HepG2 (cell line): ENCODE data around the gene EBF3. TPM values are rescaled to one million over a fixed set of nuclear protein-coding genes. Genes with fewer than 3 reads are reported as not detected.

Source experiments
- ATAC-seq: fragments of 200-7000 bp; cut with Tn5 transposase; 3 replicates; pipeline ENCODE4 v1.9.1; 2020; ENCODE audit warnings: mild to moderate bottlenecking, moderate library complexity
- BruUV-seq: library from RNA; stranded (reverse); fragments of 400-500 nt; replicated peaks from 2 replicates; lab custom pipeline; 2021; lab: Mats Ljungman, UMichigan
- CTCF ChIA-PET: fragments of 300-600 bp; formaldehyde crosslinking; extraction: SDS; loops from one replicate; lab custom pipeline; 2021; ENCODE audit warnings: low total read pairs, inconsistent platforms, low intra/inter-chr PET ratio; lab: Yijun Ruan, JAX
- POLR2A ChIA-PET: fragments of 350-600 bp; sonication (Branson Sonifier 250); formaldehyde crosslinking; loops from one replicate; lab custom pipeline; 2020; ENCODE audit warnings: antibody characterized with exemption, inconsistent platforms; lab: Yijun Ruan, JAX
- DNase-seq: peaks from one replicate; pipeline ENCODE4 v3.0.0-alpha.2; 2015; ENCODE audit warnings: low spot score
- FAIRE-seq: peaks from 3 replicates; lab custom pipeline; 2011; peaks lifted over from hg19 to GRCh38; lab: Jason Lieb, UNC
- H2AFZ ChIP-seq: one replicate; pipeline ENCODE4 v1.6.1; 2011; ENCODE audit warnings: low read length, inconsistent platforms
- H3K27ac ChIP-seq: fragments of 300-600 bp; 3 replicates; pipeline ENCODE4 v1.8.0; 2011; ENCODE audit warnings: mixed run types, mild to moderate bottlenecking, mixed read lengths, low read length, inconsistent platforms; ENCODE audit not compliant: insufficient read depth; ENCODE audit errors: extremely low read length
- H3K27me3 ChIP-seq, 2 experiments: fragments of 200-600 bp in 1 of 2; 2 replicates in 1 of 2; 3 replicates in 1 of 2; pipeline versions ENCODE4 v1.6.0 to v1.8.0; 2011; ENCODE audit warnings: low read length in 2 of 2, mild to moderate bottlenecking in 2 of 2, moderate library complexity in 2 of 2, inconsistent platforms in 1 of 2; ENCODE audit not compliant: insufficient read depth in 2 of 2, control insufficient read depth in 1 of 2
- H3K36me3 ChIP-seq, 2 experiments: fragments of 200-600 bp in 1 of 2; replicated peaks in 1 of 2; 2 replicates in 1 of 2; 3 replicates in 1 of 2; pipeline versions ENCODE4 v1.5.1 to v1.8.0; 2011; ENCODE audit warnings: low read length in 2 of 2, inconsistent platforms in 1 of 2; ENCODE audit not compliant: insufficient read depth in 2 of 2, control insufficient read depth in 1 of 2
- H3K4me1 ChIP-seq: 2 replicates; pipeline ENCODE4 v1.5.1; 2012; ENCODE audit warnings: low read length, inconsistent platforms; ENCODE audit not compliant: insufficient read depth
- H3K4me2 ChIP-seq: 2 replicates; pipeline ENCODE4 v1.6.0; 2011; ENCODE audit warnings: low read depth, low read length, inconsistent platforms
- H3K4me3 ChIP-seq, 3 experiments: fragments of 200-600 bp in 1 of 3; sonication (generic), shearing (Covaris generic) in 1 of 3; replicated peaks in 1 of 3; 2 replicates each; pipeline ENCODE4 v1.5.1; 2011 to 2016; ENCODE audit warnings: low read length in 3 of 3, inconsistent platforms in 2 of 3, low read depth in 2 of 3, mild to moderate bottlenecking in 2 of 3, control low read depth in 1 of 3, mixed read lengths in 1 of 3; ENCODE audit not compliant: insufficient read depth in 1 of 3
- H3K79me2 ChIP-seq: one replicate; pipeline ENCODE4 v1.6.1; 2011; ENCODE audit warnings: low read length, inconsistent platforms; ENCODE audit not compliant: insufficient read depth
- H3K9ac ChIP-seq: 2 replicates; pipeline ENCODE4 v1.6.0; 2011; ENCODE audit warnings: mild to moderate bottlenecking, low read depth, low read length, inconsistent platforms; ENCODE audit not compliant: insufficient read depth
- H3K9me3 ChIP-seq: 2 replicates; pipeline ENCODE4 v1.5.1; 2012; ENCODE audit warnings: mild to moderate bottlenecking, low read length
- H4K20me1 ChIP-seq: 2 replicates; pipeline ENCODE4 v1.6.0; 2011; ENCODE audit warnings: inconsistent platforms, mild to moderate bottlenecking, low read length, moderate library complexity; ENCODE audit not compliant: insufficient read depth
- MBNL3 ChIP-seq: fragments of 250-450 bp; sonication (Bioruptor Pico); conservative IDR thresholded peaks from 2 replicates; pipeline ENCODE4 v1.8.0; 2022; ENCODE audit warnings: mild to moderate bottlenecking, inconsistent platforms
- MNT ChIP-seq: fragments of 450-650 bp; IDR thresholded peaks from 2 replicates; pipeline ENCODE4 v1.6.1; 2016
- SKIL ChIP-seq: sonication (generic); formaldehyde crosslinking; IDR thresholded peaks from 2 replicates; pipeline ENCODE4 v1.8.0; 2022; ENCODE audit warnings: missing genetic modification reagents, mild to moderate bottlenecking, moderate library complexity, borderline replicate concordance
- TEF ChIP-seq: sonication (generic); formaldehyde crosslinking; IDR thresholded peaks from 2 replicates; pipeline ENCODE4 v1.5.0; 2020; ENCODE audit warnings: missing genetic modification reagents
- ZKSCAN1 ChIP-seq: fragments of 150-350 bp; IDR thresholded peaks from 2 replicates; pipeline ENCODE4 v1.6.1; 2014; ENCODE audit warnings: low read length
- ZNF367 ChIP-seq: sonication (generic); formaldehyde crosslinking; IDR thresholded peaks from 2 replicates; pipeline ENCODE4 v1.4.0; 2020; ENCODE audit warnings: missing genetic modification reagents, borderline replicate concordance
- WGBS: methylation state at CpG from one replicate; pipeline ENCODE4 v1.1.6; 2017; ENCODE audit warnings: low lambda C conversion rate; 5-methylcytosine and 5-hydroxymethylcytosine counted together
- in situ Hi-C: cut with HindIII; loops from 2 replicates; pipeline ENCODE4 v1.10.0; 2017; ENCODE audit warnings: low pct_unique_long_range_greater_than_20kb; ENCODE audit not compliant: extremely low pct_ligation_motif_present
- intact Hi-C: fragments of 100-400 bp; cut with micrococcal nuclease; formaldehyde crosslinking; loops from one replicate; pipeline ENCODE4 v1.10.0; 2022; ENCODE audit not compliant: unreplicated experiment
- polyA plus RNA-seq, 8 experiments: library from polyadenylated mRNA; depleted of rRNA in 3 of 8; stranded (reverse) in 7 of 8; unstranded in 1 of 8; fragments of >200 nt; fragmentation: Illumina TruSeq in 4 of 8; extraction: Trizol in 4 of 8; gene quantifications; 2 replicates each; pipeline versions ENCODE4 v1.2.1 to v1.2.3, GENCODE V29; 2011 to 2016; ENCODE audit warnings: low read depth in 4 of 8, missing spikeins in 1 of 8, mixed read lengths in 1 of 8; ENCODE audit not compliant: insufficient read depth in 1 of 8
- total RNA-seq, 5 experiments: library from RNA; depleted of rRNA; stranded (reverse); fragments of >200 nt; fragmentation: Illumina TruSeq; extraction: Trizol; gene quantifications; 2 replicates each; pipeline ENCODE4 v1.2.3, GENCODE V29; 2016; ENCODE audit warnings: low read depth in 1 of 5

The EBF3 gene
- total and polyA plus RNA-seq, 2 of the 13 experiments (the other 11 are each of a cell fraction or from before 2014, with no cell fraction given) = not detected

GRCh38 chr10:129880191-129880870 lies 83.7 kb downstream of the EBF3 start:
- POLR2A ChIA-PET = no interaction called here
- peaks cover 0 to 43% of the 10 kb centered on the region in 2 experiments; a peak in 2 of 5 replicates for H3K27me3 ChIP-seq
- in situ Hi-C loops = no loop called here

GRCh38 chr10:129879655-129880054 lies 84.4 kb downstream of the EBF3 start:
- peaks cover 0 to 40% of the 10 kb centered on the region in 2 experiments; a peak in 2 of 5 replicates for H3K27me3 ChIP-seq
- ChIA-PET CTCF (no interaction called here), POLR2A (no interaction called here)
- H3K4me3 ChIP-seq = no peak overlapping the region
- no peak overlapping the region for H3K27ac ChIP-seq
- no peak overlapping the region for H2AFZ ChIP-seq
- no TSS peak for BruUV-seq
- H3K4me2 ChIP-seq = no peak overlapping the region
- no peaks in the 10 kb centered on the region for H3K4me1 ChIP-seq
- TF ChIP-seq MBNL3 (CRISPR knock-in tag) (no peak), TEF (CRISPR knock-in tag) (no peak), ZNF367 (no peak), SKIL (CRISPR knock-in tag) (no peak)
- TF ChIP-seq, all 625 proteins: peak for 0
- in situ Hi-C loops (no loop called here), intact Hi-C loops (no loop called here)
- WGBS = 57% methylated on average over 12 of the region's 14 CpGs
- H3K79me2 ChIP-seq = no peaks in the 10 kb centered on the region
- no peak for DNase-seq
- FAIRE-seq = no peak
- no peaks in the 10 kb centered on the region for H4K20me1 ChIP-seq
- no peaks in the 10 kb centered on the region for H3K9me3 ChIP-seq
- ATAC-seq = no peak
- H3K9ac ChIP-seq = no peak overlapping the region
- H3K36me3 ChIP-seq = no peaks in the 10 kb centered on the region

More at GRCh38 chr10:129880191-129880870, 83.7 kb downstream of the EBF3 start:
- Histone ChIP-seq H3K9ac (no peak overlapping the region), H3K79me2 (no peaks in the 10 kb centered on the region), H3K4me3 (no peak overlapping the region), H3K27ac (no peak overlapping the region), H3K36me3 (no peaks in the 10 kb centered on the region), H3K4me1 (no peaks in the 10 kb centered on the region), H3K4me2 (no peak overlapping the region), H4K20me1 (no peaks in the 10 kb centered on the region), H2AFZ (no peak overlapping the region), H3K9me3 (no peaks in the 10 kb centered on the region)
- intact Hi-C loops = no loop called here
- ATAC-seq (no peak), FAIRE-seq (no peak), DNase-seq (no peak)
- WGBS = 46% methylated on average over 6 of the region's 8 CpGs
- TF ChIP-seq MNT (peak; percentile 92), ZKSCAN1 (no peak)
- no TSS peak for BruUV-seq
- CTCF ChIA-PET = no interaction called here
